Neural progenitor cell (in vitro differentiated cells): ENCODE measurements around the gene GLYATL2. TPM values are rescaled to one million over a fixed set of nuclear protein-coding genes. Genes with fewer than 3 reads are reported as not detected.
A peak's percentile ranks its signal among the peaks of the same experiment; 100 is the strongest.

Source experiments
- DNase-seq: peaks from one replicate; pipeline ENCODE4 v3.0.0-alpha.2; 2016; ENCODE audit warnings: low spot score
- H2AFZ ChIP-seq: fragments of 200-600 bp; sonication (generic); replicated peaks from 2 replicates; pipeline ENCODE4 v1.6.1; 2016; ENCODE audit warnings: antibody characterized with exemption
- H3F3A ChIP-seq: fragments of 200-600 bp; sonication (generic); 2 replicates; pipeline ENCODE4 v1.6.1; 2016; ENCODE audit warnings: antibody characterized with exemption, low read depth
- H3K27ac ChIP-seq: fragments of 200-600 bp; sonication (generic); 2 replicates; pipeline ENCODE4 v1.5.1; 2016; ENCODE audit warnings: mild to moderate bottlenecking
- H3K27me3 ChIP-seq: fragments of 200-600 bp; sonication (generic); 2 replicates; pipeline ENCODE4 v1.6.1; 2016; ENCODE audit warnings: mild to moderate bottlenecking, moderate library complexity
- H3K36me3 ChIP-seq: fragments of 200-600 bp; sonication (generic); 2 replicates; pipeline ENCODE4 v1.5.1; 2016
- H3K4me1 ChIP-seq: fragments of 200-600 bp; sonication (generic); 2 replicates; pipeline ENCODE4 v1.6.1; 2016; ENCODE audit warnings: mixed run types
- H3K4me2 ChIP-seq: fragments of 200-600 bp; sonication (generic); 2 replicates; pipeline ENCODE4 v1.6.1; 2016
- H3K4me3 ChIP-seq: fragments of 200-600 bp; sonication (generic); 2 replicates; pipeline ENCODE4 v1.5.1; 2016
- H3K79me2 ChIP-seq: fragments of 200-600 bp; sonication (generic); 2 replicates; pipeline ENCODE4 v1.6.1; 2016; ENCODE audit warnings: low read depth
- H3K9ac ChIP-seq: fragments of 200-600 bp; sonication (generic); 2 replicates; pipeline ENCODE4 v1.6.1; 2016
- H3K9me3 ChIP-seq: fragments of 200-600 bp; sonication (generic); 2 replicates; pipeline ENCODE4 v1.5.1; 2016; ENCODE audit warnings: low read depth
- H4K20me1 ChIP-seq: fragments of 200-600 bp; sonication (generic); 2 replicates; pipeline ENCODE4 v1.6.1; 2016; ENCODE audit warnings: low read depth
- H3K27ac Mint-ChIP-seq: 3 replicates; pipeline ENCODE4 v1.8.0; 2021; ENCODE audit warnings: mixed read lengths
- H3K27me3 Mint-ChIP-seq: 2 replicates; pipeline ENCODE4 v1.8.0; 2022; ENCODE audit warnings: low read depth, mild to moderate bottlenecking, inconsistent platforms, moderate library complexity, mixed read lengths; ENCODE audit not compliant: insufficient read depth
- H3K36me3 Mint-ChIP-seq: 3 replicates; pipeline ENCODE4 v1.8.0; 2021; ENCODE audit warnings: mixed read lengths
- H3K4me1 Mint-ChIP-seq: 3 replicates; pipeline ENCODE4 v1.8.0; 2021; ENCODE audit warnings: mixed read lengths
- H3K4me3 Mint-ChIP-seq: 3 replicates; pipeline ENCODE4 v1.8.0; 2021; ENCODE audit warnings: mild to moderate bottlenecking, moderate library complexity, mixed read lengths
- H3K9me3 Mint-ChIP-seq: 3 replicates; pipeline ENCODE4 v1.8.0; 2020; ENCODE audit warnings: mixed read lengths
- CTCF ChIP-seq: fragments of 200-600 bp; sonication (generic); IDR thresholded peaks from 2 replicates; pipeline ENCODE4 v1.5.1; 2017; ENCODE audit warnings: antibody characterized with exemption, mild to moderate bottlenecking
- EZH2 ChIP-seq: fragments of 200-600 bp; sonication (generic); IDR thresholded peaks from 2 replicates; pipeline ENCODE4 v1.6.1; 2017; ENCODE audit warnings: antibody characterized with exemption, mild to moderate bottlenecking, moderate library complexity
- EZH2phosphoT487 ChIP-seq: fragments of 200-600 bp; sonication (generic); IDR thresholded peaks from 2 replicates; pipeline ENCODE4 v1.6.1; 2017; ENCODE audit warnings: antibody characterized with exemption
- total RNA-seq: library from RNA; depleted of rRNA; stranded (reverse); fragments of >200 nt; gene quantifications from 2 replicates; pipeline ENCODE4 v1.2.3, GENCODE V29; 2015; ENCODE audit warnings: low replicate concordance

Gene GLYATL2
- total RNA-seq, 1 donor from 2014 or later = 2.7 TPM

DNA sequence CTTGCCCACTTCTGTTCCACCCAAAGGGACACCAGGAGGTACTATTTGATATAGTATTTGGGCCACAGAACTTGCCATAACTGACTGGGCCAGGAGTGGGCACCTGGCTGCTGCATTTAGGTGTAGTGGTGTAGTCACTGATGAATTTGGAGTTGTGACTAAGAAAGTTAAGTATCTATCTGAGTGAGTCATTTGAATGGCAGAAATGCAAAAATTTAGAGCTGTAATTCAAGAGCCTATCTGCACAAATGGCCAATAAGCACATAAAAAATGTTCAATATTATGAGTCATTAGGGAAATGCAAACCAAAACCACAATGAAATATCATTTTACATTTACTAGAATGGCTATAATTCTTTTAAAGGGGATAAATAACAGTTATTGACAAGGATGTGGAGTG, 14.7 kb downstream of the GLYATL2 start:
- Mint-ChIP-seq H3K4me3 (no peak overlapping the region), H3K36me3 (no peaks in the 10 kb centered on the region)
- peaks cover 14% of the 10 kb centered on the region for H3K9me3 ChIP-seq

GRCh38 chr11:58813693-58814092, 30.8 kb downstream of the GLYATL2 start:
- Histone ChIP-seq H3K36me3 (no peaks in the 10 kb centered on the region), H3K4me2 (no peak overlapping the region), H3K27ac (no peak overlapping the region), H3K79me2 (no peaks in the 10 kb centered on the region), H2AFZ (no peak overlapping the region), H3K27me3 (no peaks in the 10 kb centered on the region), H3K4me3 (no peak overlapping the region), H3K4me1 (no peaks in the 10 kb centered on the region), H3F3A (no peaks in the 10 kb centered on the region), H4K20me1 (no peaks in the 10 kb centered on the region), H3K9ac (no peak overlapping the region), H3K9me3 (peaks cover 19% of the 10 kb centered on the region)
- Mint-ChIP-seq H3K9me3 (peaks cover 28% of the 10 kb centered on the region), H3K27ac (no peak overlapping the region), H3K36me3 (no peaks in the 10 kb centered on the region), H3K4me3 (no peak overlapping the region), H3K27me3 (peaks cover 2% of the 10 kb centered on the region), H3K4me1 (no peaks in the 10 kb centered on the region)
- TF ChIP-seq CTCF (no peak), EZH2 (no peak), EZH2phosphoT487 (no peak)
- peak; percentile 15 for DNase-seq

More for the DNA sequence above, 14.7 kb downstream of the GLYATL2 start:
- no peak for DNase-seq
- peaks cover 2% of the 10 kb centered on the region for H3K27me3 Mint-ChIP-seq
- no peak overlapping the region for H2AFZ ChIP-seq
- no peaks in the 10 kb centered on the region for H3K4me1 ChIP-seq
- H3F3A ChIP-seq = no peaks in the 10 kb centered on the region
- H3K4me1 Mint-ChIP-seq = no peaks in the 10 kb centered on the region
- H3K36me3 ChIP-seq = no peaks in the 10 kb centered on the region
- no peak overlapping the region for H3K9ac ChIP-seq
- no peak overlapping the region for H3K27ac Mint-ChIP-seq
- no peaks in the 10 kb centered on the region for H3K27me3 ChIP-seq
- no peaks in the 10 kb centered on the region for H4K20me1 ChIP-seq
- H3K4me2 ChIP-seq = no peak overlapping the region
- H3K4me3 ChIP-seq = no peak overlapping the region
- no peaks in the 10 kb centered on the region for H3K79me2 ChIP-seq
- no peak for TF ChIP-seq CTCF
- no peak for TF ChIP-seq EZH2
- no peak for TF ChIP-seq EZH2phosphoT487
- H3K27ac ChIP-seq = no peak overlapping the region
- peaks cover 7% of the 10 kb centered on the region for H3K9me3 Mint-ChIP-seq

- Mint-ChIP-seq H3K36me3 (no peaks in the 10 kb centered on the region), H3K27me3 (peaks cover 2% of the 10 kb centered on the region), H3K9me3 (peaks cover 24% of the 10 kb centered on the region), H3K27ac (no peak overlapping the region), H3K4me1 (no peaks in the 10 kb centered on the region), H3K4me3 (no peak overlapping the region)
- H3K27ac ChIP-seq = no peak overlapping the region
- no peaks in the 10 kb centered on the region for H3K36me3 ChIP-seq
- no peak overlapping the region for H2AFZ ChIP-seq
- no peaks in the 10 kb centered on the region for H3K79me2 ChIP-seq
- no peak for TF ChIP-seq EZH2
- TF ChIP-seq CTCF = no peak
- no peak for TF ChIP-seq EZH2phosphoT487
- peaks cover 22% of the 10 kb centered on the region for H3K9me3 ChIP-seq
- no peak overlapping the region for H3K4me2 ChIP-seq
- no peak overlapping the region for H3K9ac ChIP-seq
- H3F3A ChIP-seq = no peaks in the 10 kb centered on the region
- no peak overlapping the region for H3K4me3 ChIP-seq
- no peaks in the 10 kb centered on the region for H3K27me3 ChIP-seq
- H4K20me1 ChIP-seq = no peaks in the 10 kb centered on the region
- DNase-seq = no peak
- no peaks in the 10 kb centered on the region for H3K4me1 ChIP-seq
Observed at GRCh38 chr11:58811499-58811898, 33.0 kb downstream of the GLYATL2 start.
